ENCODE results near the gene NCKAP1. TPM values are rescaled to one million over a fixed set of nuclear protein-coding genes. Genes with fewer than 3 reads are reported as not detected.
"Not testable (repeated sequence)": the region's sequence is repeated elsewhere in the genome, so short reads cannot be mapped to it uniquely, and the experiment has no call there.

NCKAP1 gene
- total and polyA plus RNA-seq, 3 donors from 2014 or later = 59.6 to 110 (median 82.9) TPM

GRCh38 chr2:182897137-182897536, 141.1 kb downstream of the NCKAP1 start:
- intact Hi-C loops (cut with DNase I; ENCODE audit: low total_unique reads) = no loop called here

GRCh38 chr2:182895798-182896197, 142.5 kb downstream of the NCKAP1 start:
- no peaks in the 10 kb centered on the region for H3K27me3 ChIP-seq
- TF ChIP-seq CTCF (IDR thresholded peaks at IDR 0.05) = no peak
- no peak for TF ChIP-seq POLR2A (IDR thresholded peaks at IDR 0.05)
- H3K4me1 ChIP-seq = no peaks in the 10 kb centered on the region
- no peak for DNase-seq
- intact Hi-C loops (cut with DNase I; ENCODE audit: low total_unique reads) = no loop called here
- no peaks in the 10 kb centered on the region for H3K9me3 ChIP-seq
- no peak overlapping the region for H3K27ac ChIP-seq
- H3K36me3 ChIP-seq (ENCODE audit: low read depth, missing control alignments) = no peaks in the 10 kb centered on the region
- WGBS, 2 donors = 84 to 94% methylated on average over 6 of the region's 6 CpGs
- no peak overlapping the region for H3K4me3 ChIP-seq

More at GRCh38 chr2:182897137-182897536, 141.1 kb downstream of the NCKAP1 start:
- no peaks in the 10 kb centered on the region for H3K36me3 ChIP-seq (ENCODE audit: low read depth, missing control alignments)
- no peaks in the 10 kb centered on the region for H3K4me1 ChIP-seq
- no peaks in the 10 kb centered on the region for H3K9me3 ChIP-seq
- WGBS, 2 donors = 86 to 94% methylated on average over 1 of the region's 1 CpG
- no peak overlapping the region for H3K4me3 ChIP-seq
- no peak overlapping the region for H3K27ac ChIP-seq
- DNase-seq = no peak
- H3K27me3 ChIP-seq = no peaks in the 10 kb centered on the region
- TF ChIP-seq POLR2A (IDR thresholded peaks at IDR 0.05) = no peak
- no peak for TF ChIP-seq CTCF (IDR thresholded peaks at IDR 0.05)

GRCh38 chr2:182895169-182895568, 143.1 kb downstream of the NCKAP1 start:
- no peak for DNase-seq
- no peaks in the 10 kb centered on the region for H3K9me3 ChIP-seq
- intact Hi-C loops (cut with DNase I; ENCODE audit: low total_unique reads) = no loop called here
- no peak overlapping the region for H3K27ac ChIP-seq
- TF ChIP-seq POLR2A (IDR thresholded peaks at IDR 0.05) (no peak), CTCF (IDR thresholded peaks at IDR 0.05) (no peak)
- WGBS, 2 donors = 82 to 85% methylated on average over 4 of the region's 4 CpGs
- H3K4me1 ChIP-seq = no peaks in the 10 kb centered on the region
- H3K27me3 ChIP-seq = no peaks in the 10 kb centered on the region
- H3K36me3 ChIP-seq (ENCODE audit: low read depth, missing control alignments) = no peaks in the 10 kb centered on the region
- H3K4me3 ChIP-seq = no peak overlapping the region

- TF ChIP-seq CTCF (IDR thresholded peaks at IDR 0.05) = no peak
- no peak for TF ChIP-seq POLR2A (IDR thresholded peaks at IDR 0.05)
- Histone ChIP-seq H3K4me1 (no peaks in the 10 kb centered on the region), H3K9me3 (no peaks in the 10 kb centered on the region), H3K27ac (no peak overlapping the region), H3K27me3 (no peaks in the 10 kb centered on the region), H3K36me3 (ENCODE audit: low read depth, missing control alignments) (no peaks in the 10 kb centered on the region), H3K4me3 (no peak overlapping the region)
- 93 to 94% methylated on average over 7 to 9 of the region's 9 CpGs for WGBS, 2 donors
- intact Hi-C loops (cut with DNase I; ENCODE audit: low total_unique reads) = no loop called here
- no peak for DNase-seq
Observed at GRCh38 chr2:182894174-182894573, 144.1 kb downstream of the NCKAP1 start.

- 84 to 92% methylated on average over 8 to 11 of the region's 11 CpGs for WGBS, 2 donors
Observed at GRCh38 chr2:182893666-182894065, 144.6 kb downstream of the NCKAP1 start.

GRCh38 chr2:182893035-182893434, 145.2 kb downstream of the NCKAP1 start:
- H3K36me3 ChIP-seq (ENCODE audit: low read depth, missing control alignments); intact Hi-C loops (cut with DNase I; ENCODE audit: low total_unique reads); H3K9me3 ChIP-seq; H3K27me3 ChIP-seq; H3K27ac ChIP-seq; H3K4me3 ChIP-seq; DNase-seq; H3K4me1 ChIP-seq: not testable (repeated sequence)
- 80 to 85% methylated on average over 7 of the region's 7 CpGs for WGBS, 2 donors

More at GRCh38 chr2:182893666-182894065, 144.6 kb downstream of the NCKAP1 start:
- intact Hi-C loops (cut with DNase I; ENCODE audit: low total_unique reads) = no loop called here
- TF ChIP-seq POLR2A (IDR thresholded peaks at IDR 0.05) = no peak
- no peak for TF ChIP-seq CTCF (IDR thresholded peaks at IDR 0.05)
- Histone ChIP-seq H3K27ac (no peak overlapping the region), H3K9me3 (no peaks in the 10 kb centered on the region), H3K36me3 (ENCODE audit: low read depth, missing control alignments) (no peaks in the 10 kb centered on the region), H3K4me3 (no peak overlapping the region), H3K4me1 (no peaks in the 10 kb centered on the region), H3K27me3 (no peaks in the 10 kb centered on the region)
- no peak for DNase-seq
